Measurements from ENCODE around the gene CDKN2AIPNL. TPM values are rescaled to one million over a fixed set of nuclear protein-coding genes. Genes with fewer than 3 reads are reported as not detected.

Gene CDKN2AIPNL
- total RNA-seq, 3 donors from 2014 or later = 16.0 to 24.4 (median 17.1) TPM

DNA sequence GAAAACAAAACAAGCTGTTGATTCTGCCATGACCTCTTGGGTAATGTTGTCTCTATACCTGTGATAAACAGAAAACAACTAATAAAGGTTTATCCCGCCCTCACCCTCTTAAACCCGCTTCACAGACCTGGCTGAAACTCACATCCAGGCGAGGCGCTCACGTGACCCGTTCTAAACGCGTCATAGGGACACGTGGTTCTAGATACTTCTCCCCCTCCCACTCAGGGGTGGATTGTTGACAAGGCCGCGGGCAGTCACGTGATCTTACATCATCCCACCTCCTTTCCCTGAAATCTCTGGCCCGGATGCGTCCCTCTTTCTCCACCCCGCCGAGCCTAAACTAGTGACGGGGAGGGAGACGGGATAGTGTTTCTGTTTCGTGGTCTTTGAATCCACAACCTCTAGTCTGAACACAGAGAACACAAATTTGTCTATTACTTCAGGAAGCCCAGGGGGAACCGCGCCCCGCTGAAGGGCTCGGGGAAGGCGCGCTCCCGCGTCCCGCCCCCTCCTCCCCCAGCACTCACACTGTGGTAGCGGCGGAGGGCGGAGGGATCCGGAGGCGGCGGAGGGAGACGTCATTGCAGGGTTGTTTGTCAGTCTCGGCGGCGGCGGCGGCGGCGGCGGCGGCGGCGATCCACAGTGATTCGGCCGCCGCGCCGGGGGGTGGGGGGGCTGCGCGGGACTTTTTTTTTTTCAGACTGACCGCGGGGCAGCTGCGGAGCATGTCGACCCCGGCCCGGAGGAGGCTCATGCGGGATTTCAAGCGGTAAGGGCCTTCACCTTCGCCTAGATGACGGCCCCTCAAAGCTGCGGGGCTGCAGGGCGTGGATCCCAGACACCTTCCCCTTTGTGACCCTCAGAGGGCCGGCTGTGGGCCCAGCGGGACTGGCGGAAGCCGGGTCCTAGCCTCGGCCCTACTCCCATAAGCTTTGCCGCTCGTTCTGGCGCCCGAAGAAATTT is 40.5 kb downstream of the CDKN2AIPNL start, which contains the start of gene UBE2B:
Gene UBE2B, plus strand, starts transcription at position 699 of the 963 bp plus-strand sequence. Its CDS starts 27 bp downstream, at position 726.
- DNase-seq (peak; percentile 97 to 100 (median 99)), ATAC-seq (peak; percentile 93)
- Histone ChIP-seq H3K36me3 (ENCODE audit: low read depth) (no peaks in the 10 kb centered on the region), H3K4me1 (ENCODE audit: low read depth) (peaks cover 20% of the 10 kb centered on the region), H3K9me3 (no peaks in the 10 kb centered on the region), H3K4me3 (peak within 1 kb of the TSS; percentile 91)
- TF ChIP-seq, protein P1, sequence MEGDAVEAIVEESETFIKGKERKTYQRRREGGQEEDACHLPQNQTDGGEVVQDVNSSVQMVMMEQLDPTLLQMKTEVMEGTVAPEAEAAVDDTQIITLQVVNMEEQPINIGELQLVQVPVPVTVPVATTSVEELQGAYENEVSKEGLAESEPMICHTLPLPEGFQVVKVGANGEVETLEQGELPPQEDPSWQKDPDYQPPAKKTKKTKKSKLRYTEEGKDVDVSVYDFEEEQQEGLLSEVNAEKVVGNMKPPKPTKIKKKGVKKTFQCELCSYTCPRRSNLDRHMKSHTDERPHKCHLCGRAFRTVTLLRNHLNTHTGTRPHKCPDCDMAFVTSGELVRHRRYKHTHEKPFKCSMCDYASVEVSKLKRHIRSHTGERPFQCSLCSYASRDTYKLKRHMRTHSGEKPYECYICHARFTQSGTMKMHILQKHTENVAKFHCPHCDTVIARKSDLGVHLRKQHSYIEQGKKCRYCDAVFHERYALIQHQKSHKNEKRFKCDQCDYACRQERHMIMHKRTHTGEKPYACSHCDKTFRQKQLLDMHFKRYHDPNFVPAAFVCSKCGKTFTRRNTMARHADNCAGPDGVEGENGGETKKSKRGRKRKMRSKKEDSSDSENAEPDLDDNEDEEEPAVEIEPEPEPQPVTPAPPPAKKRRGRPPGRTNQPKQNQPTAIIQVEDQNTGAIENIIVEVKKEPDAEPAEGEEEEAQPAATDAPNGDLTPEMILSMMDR (IDR thresholded peaks at IDR 0.05) = no peak
- intact Hi-C loops (cut with DNase I, micrococcal nuclease) = no loop called here

DNA sequence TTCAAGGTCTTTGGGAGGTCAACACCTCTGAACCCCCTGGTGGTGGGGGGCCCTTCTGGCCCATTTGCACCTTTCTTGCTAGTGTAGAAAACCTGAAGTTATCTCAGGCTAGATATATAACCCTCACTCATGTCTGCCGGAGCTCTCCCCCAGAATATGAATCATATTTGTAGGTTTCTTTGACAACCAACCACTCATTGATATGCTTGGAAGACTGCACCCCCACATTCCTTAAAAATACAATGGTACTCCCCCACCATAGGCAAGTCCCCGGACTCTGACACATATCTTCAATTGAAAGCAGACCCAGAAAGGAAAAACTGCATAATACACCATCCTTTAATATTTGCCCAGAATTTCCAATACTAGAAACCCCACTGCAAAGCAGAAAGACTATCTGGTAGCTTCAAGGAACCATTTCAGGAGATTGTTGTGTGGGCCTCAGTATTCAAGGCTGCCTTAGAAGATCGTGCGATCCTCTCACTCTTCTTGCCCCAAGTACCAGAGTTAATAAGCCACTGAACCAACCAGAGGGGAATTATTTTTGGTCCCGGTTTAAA is 41.3 kb downstream of the CDKN2AIPNL start:
- intact Hi-C loops (cut with DNase I, micrococcal nuclease) = no loop called here
- DNase-seq (peak in 1 of 3 donors; percentile 21), ATAC-seq (peak; percentile 0)
- Histone ChIP-seq H3K36me3 (ENCODE audit: low read depth) (no peaks in the 10 kb centered on the region), H3K4me3 (no peak overlapping the region), H3K4me1 (ENCODE audit: low read depth) (peaks cover 20% of the 10 kb centered on the region), H3K9me3 (no peaks in the 10 kb centered on the region)
- TF ChIP-seq, protein P1 (IDR thresholded peaks at IDR 0.05) = no peak

DNA sequence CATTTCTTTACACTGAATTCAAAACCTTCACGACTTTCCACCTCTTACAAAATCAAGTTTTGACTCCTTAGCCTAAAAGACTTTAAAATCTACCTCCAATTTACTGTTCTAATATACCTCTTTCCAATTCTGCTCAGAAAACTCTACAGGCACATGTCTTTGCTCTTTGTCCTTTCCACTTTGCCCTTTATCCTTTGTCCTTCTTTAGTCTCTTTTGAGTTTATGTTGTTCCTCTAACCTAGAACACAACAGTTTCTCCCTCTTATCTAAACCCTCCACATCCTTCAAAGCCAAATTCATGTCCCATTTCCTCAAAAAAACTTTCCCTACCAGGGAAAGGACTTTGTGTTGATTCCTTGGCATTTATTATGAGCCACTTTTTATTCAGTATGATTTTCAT is 46.1 kb downstream of the CDKN2AIPNL start:
- Histone ChIP-seq H3K9me3 (no peaks in the 10 kb centered on the region), H3K36me3 (ENCODE audit: low read depth) (no peaks in the 10 kb centered on the region), H3K4me3 (no peak overlapping the region), H3K4me1 (ENCODE audit: low read depth) (peaks cover 13% of the 10 kb centered on the region)
- ATAC-seq (no peak), DNase-seq (no peak)
- TF ChIP-seq, protein P1 (IDR thresholded peaks at IDR 0.05) = no peak
- intact Hi-C loops (cut with DNase I, micrococcal nuclease) = no loop called here

DNA sequence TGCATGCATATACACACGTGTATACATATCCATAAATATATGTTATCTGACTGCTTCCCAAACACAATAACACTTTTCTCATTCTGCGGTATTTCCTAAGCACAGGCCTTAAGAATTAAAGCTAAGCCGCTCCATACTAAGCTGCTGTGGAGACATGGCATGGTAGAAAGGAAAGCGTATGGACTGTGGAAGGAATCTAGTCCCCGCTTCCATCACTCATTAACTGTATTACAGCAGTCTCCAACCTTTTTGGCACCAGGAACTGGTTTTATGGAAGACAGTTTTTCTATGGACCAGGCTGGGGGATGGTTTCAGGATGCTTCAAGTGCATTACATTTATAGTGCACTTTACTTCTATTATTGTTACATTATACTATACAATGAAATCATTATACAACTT is 56.0 kb downstream of the CDKN2AIPNL start:
- no peaks in the 10 kb centered on the region for H3K4me1 ChIP-seq (ENCODE audit: low read depth)
- TF ChIP-seq, protein P1 (IDR thresholded peaks at IDR 0.05) = no peak
- DNase-seq (no peak), ATAC-seq (no peak)
- intact Hi-C loops (cut with DNase I, micrococcal nuclease) = no loop called here
- H3K9me3 ChIP-seq = no peaks in the 10 kb centered on the region
- no peak overlapping the region for H3K4me3 ChIP-seq
- H3K36me3 ChIP-seq (ENCODE audit: low read depth) = no peaks in the 10 kb centered on the region

Other genes starting within 250 kb of the CDKN2AIPNL start
- gene SKP1, start 234.9 kb downstream of the CDKN2AIPNL start, total RNA-seq = 100 to 1,000 TPM; 241 to 316 (median 281) TPM
- gene PPP2CA, start 185.8 kb downstream of the CDKN2AIPNL start, total RNA-seq = 100 to 1,000 TPM in 2 of 3 donors, 10 to 100 TPM in 1; 93.9 to 120 (median 115) TPM
- 1 to 10 TPM in 1 of 3 donors, not detected in 2; 3.2 TPM for gene CDKL3, start 44.7 kb downstream of the CDKN2AIPNL start, total RNA-seq
- 10 to 100 TPM; 84.4 to 99.5 (median 89.5) TPM for gene UBE2B, start 40.3 kb downstream of the CDKN2AIPNL start, total RNA-seq
- 10 to 100 TPM; 31.9 to 69.9 (median 36.2) TPM for gene JADE2, start 113.8 kb upstream of the CDKN2AIPNL start, total RNA-seq
- gene SAR1B, start 220.9 kb upstream of the CDKN2AIPNL start, total RNA-seq = 10 to 100 TPM; 78.2 to 95.0 (median 79.6) TPM
- 10 to 100 TPM; 23.0 to 30.4 (median 23.9) TPM for gene SEC24A, start 236.9 kb upstream of the CDKN2AIPNL start, total RNA-seq

Data from mucosa of descending colon (tissue), 3 donors.